ENCODE measurements around the gene CREG2.

CREG2 gene

GRCh38 chr2:101296371-101296770 is 90.9 kb downstream of the CREG2 start:
- no peak for TF ChIP-seq FOXP2 (optimal IDR thresholded peaks at IDR 0.05; ENCODE audit: borderline replicate concordance, extremely low read depth, extremely low read length, insufficient read depth)
- TF ChIP-seq POLR2AphosphoS5 (IDR thresholded peaks at IDR 0.05; ENCODE audit: low read depth, low read length): no peak
- TF ChIP-seq SIN3A (IDR thresholded peaks at IDR 0.05; ENCODE audit: borderline replicate concordance, insufficient read depth, low read length): no peak
- no peak for TF ChIP-seq TAF1 (IDR thresholded peaks at IDR 0.05; ENCODE audit: borderline replicate concordance, insufficient read depth, low read length)
- no peak for TF ChIP-seq REST (IDR thresholded peaks at IDR 0.05; ENCODE audit: insufficient read depth in 1 of 2, low read depth in 2 of 2, low read length in 2 of 2)

GRCh38 chr2:101295895-101296294 is 91.4 kb downstream of the CREG2 start:
- TF ChIP-seq REST (IDR thresholded peaks at IDR 0.05; ENCODE audit: insufficient read depth in 1 of 2, low read depth in 2 of 2, low read length in 2 of 2): no peak
- no peak for TF ChIP-seq SIN3A (IDR thresholded peaks at IDR 0.05; ENCODE audit: borderline replicate concordance, insufficient read depth, low read length)
- TF ChIP-seq FOXP2 (optimal IDR thresholded peaks at IDR 0.05; ENCODE audit: borderline replicate concordance, extremely low read depth, extremely low read length, insufficient read depth): no peak
- no peak for TF ChIP-seq TAF1 (IDR thresholded peaks at IDR 0.05; ENCODE audit: borderline replicate concordance, insufficient read depth, low read length)
- TF ChIP-seq POLR2AphosphoS5 (IDR thresholded peaks at IDR 0.05; ENCODE audit: low read depth, low read length): no peak
